Measurements from ENCODE around the gene NPPA.
"Not testable (repeated sequence)": the region's sequence is repeated elsewhere in the genome, so short reads cannot be mapped to it uniquely, and the experiment has no call there.

The NPPA gene

GRCh38 chr1:11847667-11848372 is at the start of gene NPPA:
NPPA (minus strand) TSS chr1:11847783; CDS start chr1:11847684, 99 bp downstream.
- DNase-seq, result no peak

- DNase-seq, result not testable (repeated sequence)
Measured at GRCh38 chr1:11894501-11894900, 46.9 kb upstream of the NPPA start.

GRCh38 chr1:11893907-11894251 is 46.3 kb upstream of the NPPA start:
- DNase-seq, result peak; percentile 62

- DNase-seq, result no peak
Measured at GRCh38 chr1:11891433-11892186, 44.0 kb upstream of the NPPA start.

GRCh38 chr1:11888877-11889208 is 41.3 kb upstream of the NPPA start:
- DNase-seq, result no peak

GRCh38 chr1:11888206-11888876 is 40.8 kb upstream of the NPPA start:
- no peak for DNase-seq

GRCh38 chr1:11887666-11888007 is 40.1 kb upstream of the NPPA start:
- no peak for DNase-seq

GRCh38 chr1:11886986-11887665 is 39.5 kb upstream of the NPPA start:
- DNase-seq, result no peak

- no peak for DNase-seq
Measured at GRCh38 chr1:11885916-11886315, 38.3 kb upstream of the NPPA start.

- no peak for DNase-seq
Measured at GRCh38 chr1:11882814-11883538, 35.4 kb upstream of the NPPA start.

- DNase-seq, result no peak
Measured at GRCh38 chr1:11881749-11882441, 34.3 kb upstream of the NPPA start.

GRCh38 chr1:11880911-11881748 is 33.5 kb upstream of the NPPA start:
- DNase-seq, result no peak

GRCh38 chr1:11880181-11880575 is 32.6 kb upstream of the NPPA start:
- DNase-seq, result no peak

GRCh38 chr1:11879311-11880180 is 32.0 kb upstream of the NPPA start:
- DNase-seq, result no peak

GRCh38 chr1:11878891-11879190 is 31.3 kb upstream of the NPPA start:
- DNase-seq, result no peak

- no peak for DNase-seq
Measured at GRCh38 chr1:11878081-11878890, 30.7 kb upstream of the NPPA start.

GRCh38 chr1:11877074-11877473 is 29.5 kb upstream of the NPPA start:
- no peak for DNase-seq

- DNase-seq, result no peak
Measured at GRCh38 chr1:11875094-11875493, 27.5 kb upstream of the NPPA start.

- no peak for DNase-seq
Measured at GRCh38 chr1:11874624-11875023, 27.0 kb upstream of the NPPA start.

GRCh38 chr1:11874258-11874562 is 26.6 kb upstream of the NPPA start:
- DNase-seq, result no peak
